ENCODE results near the gene MAGEE1.
A peak's percentile ranks its signal among the peaks of the same experiment; 100 is the strongest.

The MAGEE1 gene, protein sequence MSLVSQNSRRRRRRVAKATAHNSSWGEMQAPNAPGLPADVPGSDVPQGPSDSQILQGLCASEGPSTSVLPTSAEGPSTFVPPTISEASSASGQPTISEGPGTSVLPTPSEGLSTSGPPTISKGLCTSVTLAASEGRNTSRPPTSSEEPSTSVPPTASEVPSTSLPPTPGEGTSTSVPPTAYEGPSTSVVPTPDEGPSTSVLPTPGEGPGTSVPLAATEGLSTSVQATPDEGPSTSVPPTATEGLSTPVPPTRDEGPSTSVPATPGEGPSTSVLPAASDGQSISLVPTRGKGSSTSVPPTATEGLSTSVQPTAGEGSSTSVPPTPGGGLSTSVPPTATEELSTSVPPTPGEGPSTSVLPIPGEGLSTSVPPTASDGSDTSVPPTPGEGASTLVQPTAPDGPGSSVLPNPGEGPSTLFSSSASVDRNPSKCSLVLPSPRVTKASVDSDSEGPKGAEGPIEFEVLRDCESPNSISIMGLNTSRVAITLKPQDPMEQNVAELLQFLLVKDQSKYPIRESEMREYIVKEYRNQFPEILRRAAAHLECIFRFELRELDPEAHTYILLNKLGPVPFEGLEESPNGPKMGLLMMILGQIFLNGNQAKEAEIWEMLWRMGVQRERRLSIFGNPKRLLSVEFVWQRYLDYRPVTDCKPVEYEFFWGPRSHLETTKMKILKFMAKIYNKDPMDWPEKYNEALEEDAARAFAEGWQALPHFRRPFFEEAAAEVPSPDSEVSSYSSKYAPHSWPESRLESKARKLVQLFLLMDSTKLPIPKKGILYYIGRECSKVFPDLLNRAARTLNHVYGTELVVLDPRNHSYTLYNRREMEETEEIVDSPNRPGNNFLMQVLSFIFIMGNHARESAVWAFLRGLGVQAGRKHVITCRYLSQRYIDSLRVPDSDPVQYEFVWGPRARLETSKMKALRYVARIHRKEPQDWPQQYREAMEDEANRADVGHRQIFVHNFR

DNA sequence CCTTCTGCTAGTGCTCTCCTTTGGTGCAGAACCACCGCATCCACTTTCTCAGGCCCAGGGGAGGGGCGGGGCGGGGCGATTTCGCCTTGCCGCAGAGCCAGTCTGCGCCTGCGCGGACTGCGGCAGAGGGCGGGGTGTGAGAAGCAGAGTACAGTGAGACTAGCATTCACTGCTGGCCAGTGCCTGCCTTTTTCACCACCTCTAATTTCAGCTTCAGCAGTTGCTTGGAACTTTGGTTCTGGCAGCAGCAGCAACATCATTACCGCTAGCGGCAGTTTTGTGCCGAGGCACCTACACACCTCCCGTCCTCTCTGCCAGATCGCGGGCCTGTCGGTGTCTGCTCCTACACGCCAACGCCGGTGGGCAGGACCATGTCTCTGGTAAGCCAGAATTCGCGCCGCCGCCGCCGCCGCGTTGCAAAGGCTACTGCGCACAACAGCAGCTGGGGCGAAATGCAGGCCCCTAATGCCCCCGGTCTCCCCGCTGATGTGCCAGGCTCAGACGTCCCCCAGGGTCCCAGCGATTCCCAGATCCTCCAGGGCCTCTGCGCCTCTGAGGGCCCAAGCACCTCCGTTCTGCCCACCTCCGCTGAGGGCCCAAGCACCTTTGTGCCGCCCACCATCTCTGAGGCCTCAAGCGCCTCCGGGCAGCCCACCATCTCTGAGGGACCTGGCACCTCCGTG, at the start of gene MAGEE1:
MAGEE1 (plus strand) TSS at position 151 of the 683 bp plus-strand sequence; CDS start at position 372, 221 bp downstream.
- peak; percentile 54 to 75 (median 65) for DNase-seq (ENCODE audit: low read depth in 3 of 3)

DNA sequence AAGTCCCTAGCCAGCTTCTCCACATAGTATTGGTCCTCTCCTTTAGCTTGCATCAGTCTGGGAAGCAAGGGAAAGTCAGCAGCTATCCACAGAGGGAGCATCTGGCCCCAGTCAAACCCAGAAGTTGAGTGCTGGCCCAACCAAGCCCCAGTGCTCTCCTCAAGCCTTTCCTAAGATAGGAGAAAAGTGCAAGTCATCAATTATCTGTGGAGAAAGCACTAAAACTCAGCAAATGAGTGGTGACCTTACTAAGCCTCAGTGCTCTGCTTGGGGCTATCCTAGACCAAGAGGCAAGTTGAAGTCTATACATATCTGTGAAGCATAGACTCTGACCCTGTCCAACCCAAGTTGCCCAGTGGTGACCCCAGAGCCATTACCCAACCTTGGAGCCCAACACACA, 28.5 kb upstream of the MAGEE1 start:
- DNase-seq (ENCODE audit: low read depth in 3 of 3) = no peak

DNA sequence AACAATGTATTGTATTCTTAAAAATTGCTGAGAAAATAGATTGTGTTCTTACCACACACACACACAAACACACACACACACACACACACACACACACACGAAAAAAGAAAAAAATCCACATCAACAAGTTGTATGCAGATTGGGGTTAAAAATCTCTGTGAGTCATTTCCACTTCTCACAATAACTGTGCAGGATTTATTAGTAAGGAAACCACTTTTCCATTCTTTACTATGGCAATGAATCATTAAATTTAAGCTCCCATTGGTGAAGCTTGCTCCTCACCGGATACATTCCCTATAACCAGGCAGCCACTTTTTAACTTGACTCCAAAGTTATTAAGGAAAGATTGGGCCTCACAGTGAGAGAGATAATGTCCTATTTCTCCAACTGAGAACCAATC, 19.7 kb upstream of the MAGEE1 start:
- no peak for DNase-seq (ENCODE audit: low read depth in 3 of 3)

DNA sequence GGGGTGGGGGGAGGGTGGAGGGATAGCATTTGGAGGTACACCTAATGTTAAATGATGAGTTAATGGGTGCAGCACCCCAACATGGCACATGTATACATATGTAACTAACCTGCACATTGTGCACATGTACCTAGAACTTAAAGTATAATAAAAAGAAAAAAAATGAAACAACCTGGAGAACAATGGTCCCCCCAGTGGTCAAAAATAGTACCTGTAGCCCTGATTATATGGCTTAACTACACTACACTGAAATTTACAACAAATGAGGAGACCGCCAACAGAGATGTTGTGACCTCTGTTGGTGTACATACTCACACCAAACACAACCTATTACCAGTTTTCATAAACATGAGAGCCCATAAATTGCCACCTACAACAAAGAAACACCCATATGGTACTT, 7.3 kb upstream of the MAGEE1 start:
- DNase-seq (ENCODE audit: low read depth in 3 of 3) = no peak

DNA sequence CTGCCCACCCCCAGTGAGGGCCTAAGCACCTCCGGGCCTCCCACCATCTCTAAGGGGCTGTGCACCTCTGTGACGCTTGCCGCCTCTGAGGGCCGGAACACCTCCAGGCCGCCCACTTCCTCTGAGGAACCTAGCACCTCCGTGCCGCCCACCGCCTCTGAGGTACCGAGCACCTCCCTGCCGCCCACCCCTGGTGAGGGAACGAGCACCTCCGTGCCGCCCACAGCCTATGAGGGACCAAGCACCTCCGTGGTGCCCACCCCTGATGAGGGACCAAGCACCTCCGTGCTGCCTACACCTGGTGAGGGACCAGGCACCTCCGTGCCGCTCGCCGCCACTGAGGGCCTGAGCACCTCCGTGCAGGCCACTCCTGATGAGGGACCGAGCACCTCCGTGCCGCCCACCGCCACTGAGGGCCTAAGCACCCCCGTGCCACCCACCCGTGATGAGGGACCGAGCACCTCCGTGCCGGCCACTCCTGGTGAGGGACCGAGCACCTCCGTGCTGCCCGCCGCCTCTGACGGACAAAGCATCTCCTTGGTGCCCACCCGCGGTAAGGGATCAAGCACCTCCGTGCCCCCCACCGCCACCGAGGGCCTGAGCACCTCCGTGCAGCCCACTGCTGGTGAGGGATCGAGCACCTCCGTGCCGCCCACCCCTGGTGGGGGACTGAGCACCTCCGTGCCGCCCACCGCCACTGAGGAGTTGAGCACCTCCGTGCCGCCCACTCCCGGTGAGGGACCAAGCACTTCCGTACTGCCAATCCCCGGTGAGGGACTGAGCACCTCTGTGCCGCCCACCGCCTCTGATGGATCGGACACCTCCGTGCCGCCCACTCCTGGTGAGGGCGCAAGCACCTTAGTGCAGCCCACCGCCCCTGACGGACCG, 977 bp downstream of the MAGEE1 start:
- DNase-seq (ENCODE audit: low read depth in 3 of 3) = peak in 2 of 3 experiments; percentile 1 to 11

DNA sequence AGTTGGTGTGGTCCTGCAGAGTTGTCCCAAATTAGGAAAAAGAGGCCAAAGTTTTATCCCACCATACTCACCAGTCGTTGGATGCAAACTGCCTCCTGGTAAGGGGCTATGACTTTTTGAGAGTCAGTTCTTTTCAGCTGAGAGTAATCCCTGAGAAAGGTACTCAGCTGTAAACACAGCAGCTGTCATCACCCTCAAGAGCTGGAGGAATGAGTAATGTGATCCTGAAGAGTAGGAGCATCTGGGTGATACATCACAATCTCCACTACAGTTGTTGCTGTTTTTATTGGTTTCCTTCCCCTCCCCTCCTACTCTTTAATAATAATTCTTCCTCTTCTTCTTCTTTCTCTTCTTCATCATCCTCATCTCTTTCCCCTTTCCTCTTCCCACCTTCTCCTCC, 5.7 kb downstream of the MAGEE1 start:
- DNase-seq (ENCODE audit: low read depth in 3 of 3) = no peak

DNA sequence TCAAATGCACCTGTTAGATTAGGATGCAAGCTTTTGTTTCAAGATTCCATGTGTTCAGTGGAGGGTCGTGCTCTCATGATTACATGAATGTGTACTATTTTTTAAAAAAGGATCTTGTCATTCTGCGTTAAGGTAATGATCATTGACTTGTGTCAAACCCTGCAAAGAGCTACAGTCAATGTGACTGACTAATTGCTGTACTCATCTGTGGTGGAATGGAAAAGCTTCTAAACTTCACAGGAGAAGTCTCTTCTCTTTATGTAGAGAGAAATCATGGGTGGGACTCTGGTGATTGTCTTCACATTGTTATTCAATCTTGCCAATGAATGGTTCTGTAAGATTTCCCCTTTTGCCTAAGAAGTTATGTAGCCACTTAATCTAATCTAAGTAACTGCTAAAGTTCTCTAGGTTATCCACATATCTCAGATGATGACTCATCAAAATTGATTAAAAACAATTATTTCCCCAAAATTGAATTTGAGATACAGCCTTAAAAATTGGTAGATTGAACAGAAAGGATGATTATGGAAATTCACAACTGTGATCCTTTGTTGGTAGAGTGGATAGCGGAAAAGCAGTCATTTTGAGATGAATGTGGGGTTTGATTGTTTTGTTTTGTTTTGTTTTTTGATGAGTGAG, 6.7 kb downstream of the MAGEE1 start:
- DNase-seq (ENCODE audit: low read depth in 3 of 3) = no peak

DNA sequence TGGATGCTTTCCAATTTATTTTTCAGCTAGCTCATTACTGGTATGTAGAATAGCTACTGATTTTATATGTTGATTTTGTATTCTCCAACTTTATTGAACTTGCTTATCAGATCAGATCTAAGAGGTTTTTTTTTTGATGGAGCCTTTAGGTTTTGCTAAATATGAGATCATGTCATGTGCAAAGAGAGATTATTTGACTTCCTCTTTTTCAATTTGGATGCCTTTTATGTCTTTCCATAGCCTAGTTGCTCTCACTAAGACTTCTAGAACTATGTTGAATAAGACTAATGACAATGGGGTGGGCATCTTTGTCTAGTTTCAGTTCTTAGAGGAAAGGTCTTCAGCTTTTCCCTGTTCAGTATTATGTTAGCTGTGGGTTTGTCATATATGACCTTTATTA, 11.7 kb downstream of the MAGEE1 start:
- DNase-seq (ENCODE audit: low read depth in 3 of 3) = no peak

DNA sequence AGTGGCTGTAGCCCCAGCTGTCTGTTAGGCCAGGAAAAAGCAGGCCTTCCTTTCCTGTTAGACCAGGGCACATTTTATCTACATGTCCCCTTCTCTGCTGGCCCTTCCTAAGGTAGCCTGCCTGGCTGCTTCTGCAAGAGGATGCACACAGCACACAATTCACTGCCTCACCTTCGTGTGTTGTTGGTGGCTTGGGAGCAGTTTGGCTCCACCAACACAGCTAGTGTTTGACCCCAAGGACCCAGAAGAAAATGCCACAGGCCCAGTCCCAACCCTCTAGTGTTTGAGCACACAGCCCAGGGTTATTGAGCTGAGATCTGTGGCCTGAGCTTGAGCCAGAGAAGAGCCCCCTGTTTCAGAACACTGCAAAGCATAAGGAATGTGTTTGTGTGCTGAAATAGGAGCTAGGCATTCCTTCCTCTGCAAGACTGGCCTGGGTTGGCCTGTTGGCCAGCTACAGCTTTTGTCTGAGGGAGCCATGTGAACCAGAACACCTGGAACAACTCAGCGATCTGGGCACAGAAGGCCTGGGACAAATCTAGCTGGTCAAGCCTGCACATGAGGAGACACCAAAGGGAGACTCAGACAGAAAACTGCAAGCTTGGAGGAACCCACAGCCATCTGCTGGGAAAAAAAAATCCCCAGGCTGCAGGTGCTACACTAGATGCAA, 26.4 kb downstream of the MAGEE1 start:
- DNase-seq (ENCODE audit: low read depth in 3 of 3) = no peak

DNA sequence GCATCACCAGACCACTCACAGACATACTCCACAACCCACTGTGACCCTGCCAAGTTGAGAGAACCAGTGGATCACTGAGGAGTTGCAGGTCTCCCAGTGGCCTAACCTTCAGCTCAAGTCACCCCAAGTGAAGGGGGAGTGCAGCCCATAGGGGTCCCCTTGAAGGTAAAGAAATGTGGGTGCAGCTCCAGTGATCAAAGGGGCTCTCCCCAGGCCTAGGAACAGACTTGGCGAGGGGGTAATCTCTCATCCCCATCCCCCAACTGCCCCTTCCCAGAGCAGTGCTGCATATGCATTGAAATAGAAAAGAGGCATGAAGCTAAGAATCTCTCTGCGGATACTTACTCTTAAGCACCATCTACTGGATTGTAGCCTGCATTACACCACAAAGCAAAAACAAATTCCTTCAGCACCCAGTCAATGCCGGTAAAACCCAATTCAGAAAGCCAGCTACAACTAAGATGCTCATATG, 27.0 kb downstream of the MAGEE1 start:
- DNase-seq (ENCODE audit: low read depth in 3 of 3) = no peak

DNA sequence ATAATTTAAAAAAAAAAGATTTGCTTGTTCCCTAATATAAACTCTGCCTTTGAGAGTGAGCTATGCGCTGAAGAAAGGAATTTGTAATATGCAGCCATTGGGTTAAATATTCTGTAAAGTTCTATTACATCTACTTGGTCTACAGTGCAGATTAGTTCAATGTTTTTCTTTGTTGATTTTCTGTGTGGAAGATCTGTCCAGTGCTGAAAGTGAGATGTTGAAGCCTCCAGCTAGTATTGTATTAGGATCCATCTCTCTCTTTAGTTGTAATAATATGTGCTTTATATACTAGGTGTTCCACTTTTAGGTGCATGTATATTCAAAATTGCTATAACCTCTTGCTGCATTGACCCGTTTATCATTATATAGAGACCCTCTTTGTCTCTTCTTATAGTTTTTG, 49.8 kb downstream of the MAGEE1 start:
- DNase-seq (ENCODE audit: low read depth in 3 of 3) = no peak
